HG02642 (cell line): Measurements from ENCODE around the gene ZNF485.
"Not testable (repeated sequence)": the region's sequence is repeated elsewhere in the genome, so short reads cannot be mapped to it uniquely, and the experiment has no call there.

ENCODE experiments used
- ATAC-seq: cut with Tn5 transposase; IDR thresholded peaks from one replicate; pipeline ENCODE4 v1.9.1; 2021; ENCODE audit warnings: mild to moderate bottlenecking; ENCODE audit not compliant: unreplicated experiment, poor library complexity

ZNF485 gene

GRCh38 chr10:43606323-43607198 is at the start of gene ZNF485:
Gene ZNF485, plus strand, starts transcription at chr10:43606438. Its CDS starts 613 bp downstream, at chr10:43607051.
- ATAC-seq: peak; percentile 99

- no peak for ATAC-seq
Measured at GRCh38 chr10:43557214-43557613, 49.0 kb upstream of the ZNF485 start.

GRCh38 chr10:43569681-43570080 is 36.6 kb upstream of the ZNF485 start:
- no peak for ATAC-seq

GRCh38 chr10:43570971-43571370 is 35.3 kb upstream of the ZNF485 start:
- ATAC-seq: no peak

- ATAC-seq: no peak
Measured at GRCh38 chr10:43573250-43574000, 32.8 kb upstream of the ZNF485 start.

GRCh38 chr10:43574001-43574892 is 32.0 kb upstream of the ZNF485 start, which contains the start of gene ZNF239:
Gene ZNF239, minus strand, starts transcription at chr10:43574616. Its CDS starts 16,537 bp downstream, at chr10:43558079.
- peak; percentile 97 for ATAC-seq

- no peak for ATAC-seq
Measured at GRCh38 chr10:43574906-43575305, 31.3 kb upstream of the ZNF485 start.

- ATAC-seq: no peak
Measured at GRCh38 chr10:43576062-43576461, 30.2 kb upstream of the ZNF485 start.

GRCh38 chr10:43576580-43576979 is 29.7 kb upstream of the ZNF485 start:
- no peak for ATAC-seq

- ATAC-seq: no peak
Measured at GRCh38 chr10:43584051-43584450, 22.2 kb upstream of the ZNF485 start.

GRCh38 chr10:43585046-43585445 is 21.2 kb upstream of the ZNF485 start:
- no peak for ATAC-seq

- no peak for ATAC-seq
Measured at GRCh38 chr10:43585981-43586729, 20.1 kb upstream of the ZNF485 start.

- ATAC-seq: not testable (repeated sequence)
Measured at GRCh38 chr10:43586730-43587115, 19.5 kb upstream of the ZNF485 start.

- ATAC-seq: no peak
Measured at GRCh38 chr10:43591303-43591904, 14.8 kb upstream of the ZNF485 start.

- ATAC-seq: peak; percentile 91
Measured at GRCh38 chr10:43594944-43595589, 11.2 kb upstream of the ZNF485 start.

GRCh38 chr10:43595739-43596298 is 10.4 kb upstream of the ZNF485 start:
- peak; percentile 47 for ATAC-seq

- no peak for ATAC-seq
Measured at GRCh38 chr10:43596546-43596945, 9.7 kb upstream of the ZNF485 start.

- no peak for ATAC-seq
Measured at GRCh38 chr10:43598446-43598845, 7.8 kb upstream of the ZNF485 start.
